Measurements from ENCODE around the gene MGME1. TPM values are rescaled to one million over a fixed set of nuclear protein-coding genes. Genes with fewer than 3 reads are reported as not detected.

The MGME1 gene
- total RNA-seq, 1 experiment from 2014 or later, result 42.8 TPM

DNA sequence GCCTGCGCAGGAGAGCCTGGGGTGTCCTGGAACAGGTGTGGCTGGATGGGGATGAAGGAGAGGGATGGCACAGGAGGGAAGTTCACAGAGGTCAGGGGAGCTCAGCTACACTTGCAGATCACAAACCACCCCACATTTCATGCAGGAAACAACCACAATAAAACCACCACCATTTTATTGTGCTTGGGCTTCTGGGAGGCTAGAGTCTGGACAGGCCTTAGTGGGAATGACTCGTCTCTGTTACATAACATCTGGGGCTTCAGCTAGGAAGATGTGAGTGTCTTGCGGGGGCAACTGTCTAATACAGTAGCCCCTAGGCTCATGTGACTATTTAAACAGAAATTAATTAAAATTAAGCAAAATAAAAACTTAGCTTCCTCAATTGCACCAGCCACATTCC lies 33.6 kb upstream of the MGME1 start:
- Histone ChIP-seq H3F3A (ENCODE audit: insufficient read depth, low read depth) (peaks cover 13% of the 10 kb centered on the region; the same call in 1 of the 2 replicates), H3K36me3 (ENCODE audit: low read depth) (no peaks in the 10 kb centered on the region), H2AFZ (no peak overlapping the region), H3K4me2 (no peak overlapping the region), H3K27ac (no peak overlapping the region), H3K4me1 (replicated peaks; ENCODE audit: insufficient read depth) (no peaks in the 10 kb centered on the region), H3K9me2 (ENCODE audit: insufficient read depth) (no peaks in the 10 kb centered on the region), H3K4me3 (no peak overlapping the region), H3K9me3 (ENCODE audit: insufficient read depth, low read depth) (no peaks in the 10 kb centered on the region), H3K27me3 (ENCODE audit: insufficient read depth, low read depth) (no peaks in the 10 kb centered on the region), H3K79me2 (ENCODE audit: low read depth) (no peaks in the 10 kb centered on the region), H4K20me1 (ENCODE audit: insufficient read depth) (no peaks in the 10 kb centered on the region)
- no TSS peak for BruUV-seq (replicated peaks)
- TF ChIP-seq, protein P1, sequence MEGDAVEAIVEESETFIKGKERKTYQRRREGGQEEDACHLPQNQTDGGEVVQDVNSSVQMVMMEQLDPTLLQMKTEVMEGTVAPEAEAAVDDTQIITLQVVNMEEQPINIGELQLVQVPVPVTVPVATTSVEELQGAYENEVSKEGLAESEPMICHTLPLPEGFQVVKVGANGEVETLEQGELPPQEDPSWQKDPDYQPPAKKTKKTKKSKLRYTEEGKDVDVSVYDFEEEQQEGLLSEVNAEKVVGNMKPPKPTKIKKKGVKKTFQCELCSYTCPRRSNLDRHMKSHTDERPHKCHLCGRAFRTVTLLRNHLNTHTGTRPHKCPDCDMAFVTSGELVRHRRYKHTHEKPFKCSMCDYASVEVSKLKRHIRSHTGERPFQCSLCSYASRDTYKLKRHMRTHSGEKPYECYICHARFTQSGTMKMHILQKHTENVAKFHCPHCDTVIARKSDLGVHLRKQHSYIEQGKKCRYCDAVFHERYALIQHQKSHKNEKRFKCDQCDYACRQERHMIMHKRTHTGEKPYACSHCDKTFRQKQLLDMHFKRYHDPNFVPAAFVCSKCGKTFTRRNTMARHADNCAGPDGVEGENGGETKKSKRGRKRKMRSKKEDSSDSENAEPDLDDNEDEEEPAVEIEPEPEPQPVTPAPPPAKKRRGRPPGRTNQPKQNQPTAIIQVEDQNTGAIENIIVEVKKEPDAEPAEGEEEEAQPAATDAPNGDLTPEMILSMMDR (conservative IDR thresholded peaks at IDR 0.05), result no peak
- no peak for TF ChIP-seq EZH2 (IDR thresholded peaks at IDR 0.05; ENCODE audit: low read depth)
- intact Hi-C loops (cut with micrococcal nuclease; ENCODE audit: unreplicated experiment), result loop anchor here (5.0 kb wide), 1 partner anchor 413 kb away; no protein-coding TSS in a partner anchor
- CTCF ChIA-PET, result no interaction called here
- DNase-seq, result no peak
- POLR2A ChIA-PET (ENCODE audit: unreplicated experiment), result interaction anchor here (0.6 kb wide), 1 partner anchor 447 kb away, joined by 6 read pairs; no protein-coding TSS in a partner anchor

DNA sequence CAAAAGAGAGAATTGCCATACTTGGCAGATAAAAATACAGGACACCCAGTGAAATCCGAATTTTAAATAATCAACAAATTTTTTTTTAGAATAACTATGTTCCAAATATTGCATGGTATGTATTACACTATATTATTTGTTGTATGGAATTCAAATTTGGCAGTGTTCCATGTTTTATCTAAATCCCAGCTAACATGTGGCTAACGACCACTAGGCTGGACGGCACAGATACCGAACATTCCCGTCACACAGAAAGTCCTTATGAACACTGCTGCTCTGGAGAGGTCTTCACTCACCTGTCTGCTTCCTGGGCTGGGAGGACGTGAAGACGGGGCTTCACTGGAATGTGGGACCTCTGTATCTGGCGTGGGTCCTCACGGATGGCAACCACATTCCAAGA lies 33.1 kb upstream of the MGME1 start:
- no peaks in the 10 kb centered on the region for H3K36me3 ChIP-seq (ENCODE audit: low read depth)
- no peak overlapping the region for H3K4me3 ChIP-seq
- DNase-seq, result no peak
- H3K27me3 ChIP-seq (ENCODE audit: insufficient read depth, low read depth), result no peaks in the 10 kb centered on the region
- POLR2A ChIA-PET (ENCODE audit: unreplicated experiment), result no interaction called here
- H3K4me2 ChIP-seq, result no peak overlapping the region
- intact Hi-C loops (cut with micrococcal nuclease; ENCODE audit: unreplicated experiment), result loop anchor here (5.0 kb wide), 1 partner anchor 413 kb away; no protein-coding TSS in a partner anchor
- H3K79me2 ChIP-seq (ENCODE audit: low read depth), result no peaks in the 10 kb centered on the region
- CTCF ChIA-PET, result no interaction called here
- H3K9me2 ChIP-seq (ENCODE audit: insufficient read depth), result no peaks in the 10 kb centered on the region
- H3K9me3 ChIP-seq (ENCODE audit: insufficient read depth, low read depth), result no peaks in the 10 kb centered on the region
- BruUV-seq (replicated peaks), result no TSS peak
- H3F3A ChIP-seq (ENCODE audit: insufficient read depth, low read depth), result peaks cover 18% of the 10 kb centered on the region; the same call in 1 of the 2 replicates
- H2AFZ ChIP-seq, result no peak overlapping the region
- H4K20me1 ChIP-seq (ENCODE audit: insufficient read depth), result no peaks in the 10 kb centered on the region
- TF ChIP-seq, protein P1 (conservative IDR thresholded peaks at IDR 0.05), result no peak
- TF ChIP-seq EZH2 (IDR thresholded peaks at IDR 0.05; ENCODE audit: low read depth), result no peak
- H3K27ac ChIP-seq, result no peak overlapping the region
- H3K4me1 ChIP-seq (replicated peaks; ENCODE audit: insufficient read depth), result no peaks in the 10 kb centered on the region

DNA sequence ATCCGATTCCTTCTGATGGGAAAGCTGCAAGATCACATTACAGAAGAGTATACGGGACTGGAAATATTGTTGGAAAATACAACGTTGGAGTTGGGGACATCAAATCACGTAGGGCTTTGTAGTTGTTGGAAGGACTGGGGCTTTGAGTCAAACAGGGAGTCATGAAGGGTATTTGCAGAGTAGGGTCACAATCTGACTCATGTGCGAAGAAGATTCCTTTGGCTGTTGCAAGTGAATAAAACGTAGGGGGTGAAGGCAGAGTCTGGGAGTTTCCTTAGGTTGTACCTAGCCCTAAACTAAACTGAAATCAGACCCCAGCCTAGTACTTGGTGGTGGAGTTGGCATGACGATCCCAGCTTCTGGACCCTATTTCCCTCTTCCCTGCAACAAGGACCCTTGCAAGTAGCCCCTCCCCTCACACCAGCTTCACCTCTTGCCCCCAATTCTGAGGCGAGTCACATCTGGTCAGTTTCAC lies 32.5 kb upstream of the MGME1 start:
- no peak overlapping the region for H2AFZ ChIP-seq
- no peak overlapping the region for H3K4me2 ChIP-seq
- no peaks in the 10 kb centered on the region for H3K27me3 ChIP-seq (ENCODE audit: insufficient read depth, low read depth)
- H4K20me1 ChIP-seq (ENCODE audit: insufficient read depth), result no peaks in the 10 kb centered on the region
- H3K9me3 ChIP-seq (ENCODE audit: insufficient read depth, low read depth), result no peaks in the 10 kb centered on the region
- TF ChIP-seq, protein P1 (conservative IDR thresholded peaks at IDR 0.05), result no peak
- TF ChIP-seq EZH2 (IDR thresholded peaks at IDR 0.05; ENCODE audit: low read depth), result no peak
- H3K4me3 ChIP-seq, result no peak overlapping the region
- H3K36me3 ChIP-seq (ENCODE audit: low read depth), result no peaks in the 10 kb centered on the region
- no peaks in the 10 kb centered on the region for H3K4me1 ChIP-seq (replicated peaks; ENCODE audit: insufficient read depth)
- BruUV-seq (replicated peaks), result no TSS peak
- no peaks in the 10 kb centered on the region for H3K9me2 ChIP-seq (ENCODE audit: insufficient read depth)
- CTCF ChIA-PET, result no interaction called here
- POLR2A ChIA-PET (ENCODE audit: unreplicated experiment), result no interaction called here
- no peak for DNase-seq
- no peaks in the 10 kb centered on the region for H3K79me2 ChIP-seq (ENCODE audit: low read depth)
- H3K27ac ChIP-seq, result no peak overlapping the region
- peaks cover 24% of the 10 kb centered on the region for H3F3A ChIP-seq (ENCODE audit: insufficient read depth, low read depth)
- intact Hi-C loops (cut with micrococcal nuclease; ENCODE audit: unreplicated experiment), result loop anchor here (5.0 kb wide), 1 partner anchor 414 kb away; no protein-coding TSS in a partner anchor
